GM19328 (cell line): ENCODE measurements around the gene PSMD1.

Experiments
- ATAC-seq: cut with Tn5 transposase; IDR thresholded peaks from one replicate; pipeline ENCODE4 v1.9.1; 2021; ENCODE audit warnings: mild to moderate bottlenecking, moderate library complexity; ENCODE audit not compliant: unreplicated experiment

PSMD1 gene

DNA sequence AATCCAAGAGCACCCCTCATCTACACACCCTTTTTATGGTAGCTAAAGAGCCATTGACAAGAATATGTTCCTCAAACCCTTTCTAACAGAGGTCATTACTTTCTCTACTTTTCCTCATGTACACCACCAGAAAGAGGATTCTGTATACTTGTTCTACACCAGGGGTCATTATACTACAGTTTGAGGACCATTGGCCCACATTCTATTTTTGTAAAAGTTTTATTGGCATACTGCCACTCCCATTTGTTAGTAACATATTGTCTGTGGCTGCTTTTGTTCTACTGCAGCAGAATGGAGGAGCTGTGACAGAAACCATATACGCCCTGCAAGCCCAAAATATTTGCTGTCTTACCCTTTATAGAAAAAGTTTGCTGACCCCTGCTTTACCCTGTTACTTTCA lies 53.9 kb downstream of the PSMD1 start:
- ATAC-seq: no peak

DNA sequence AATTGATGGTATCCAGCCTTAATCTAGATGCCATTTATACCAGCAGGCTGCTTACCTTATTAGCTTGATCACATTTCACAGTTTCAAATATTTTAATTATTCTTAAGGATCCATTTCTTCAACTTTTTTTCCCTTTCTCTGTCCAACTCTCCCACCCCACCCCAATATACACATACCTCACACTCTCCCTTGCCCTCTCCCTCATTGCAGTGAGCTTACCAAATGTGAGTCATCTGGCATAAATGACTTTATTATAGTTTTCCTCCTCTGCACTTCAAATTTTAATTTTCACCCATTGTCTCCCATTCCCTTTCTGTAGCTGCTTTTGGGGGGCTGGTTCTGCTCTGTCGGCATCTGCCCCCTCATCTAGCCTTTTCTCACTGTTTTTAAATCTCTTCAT lies 55.3 kb downstream of the PSMD1 start:
- no peak for ATAC-seq

DNA sequence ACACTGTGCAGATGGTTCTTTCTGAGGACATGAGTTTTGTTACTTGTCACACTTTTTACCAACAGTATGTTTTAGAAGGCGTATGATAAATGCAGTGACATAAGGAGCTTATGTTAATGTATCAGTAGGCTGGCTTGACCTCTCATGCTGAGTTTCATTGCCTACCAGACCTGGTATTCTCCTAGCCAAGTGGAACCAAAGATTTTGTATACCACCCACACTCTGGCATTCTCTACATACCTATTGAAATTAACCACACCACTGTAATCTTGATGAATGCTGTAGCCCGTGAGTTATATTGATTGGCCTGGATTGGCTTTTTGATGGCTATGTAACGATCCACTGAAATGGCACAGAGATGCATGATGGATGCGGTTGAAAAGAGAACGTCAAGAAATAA lies 56.8 kb downstream of the PSMD1 start:
- ATAC-seq: no peak

DNA sequence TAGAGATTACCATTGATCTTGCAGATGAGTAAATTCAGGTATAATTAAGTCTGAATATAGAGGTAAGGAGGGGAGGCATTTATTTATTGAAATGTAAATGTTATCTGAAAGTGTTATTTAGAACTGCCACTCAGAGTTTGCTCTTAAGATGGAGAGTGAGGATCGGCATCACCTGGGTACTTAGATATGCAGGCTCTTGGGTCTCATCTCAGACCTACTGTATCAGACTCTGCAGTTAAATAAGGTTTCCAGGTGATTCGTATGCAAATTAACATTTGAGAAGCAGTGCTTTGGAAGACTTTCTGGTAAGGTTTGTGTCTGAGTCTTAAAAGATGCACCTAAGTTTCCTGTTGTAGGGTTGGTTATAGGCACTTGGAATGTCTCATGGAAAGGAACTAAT lies 59.0 kb downstream of the PSMD1 start:
- no peak for ATAC-seq

DNA sequence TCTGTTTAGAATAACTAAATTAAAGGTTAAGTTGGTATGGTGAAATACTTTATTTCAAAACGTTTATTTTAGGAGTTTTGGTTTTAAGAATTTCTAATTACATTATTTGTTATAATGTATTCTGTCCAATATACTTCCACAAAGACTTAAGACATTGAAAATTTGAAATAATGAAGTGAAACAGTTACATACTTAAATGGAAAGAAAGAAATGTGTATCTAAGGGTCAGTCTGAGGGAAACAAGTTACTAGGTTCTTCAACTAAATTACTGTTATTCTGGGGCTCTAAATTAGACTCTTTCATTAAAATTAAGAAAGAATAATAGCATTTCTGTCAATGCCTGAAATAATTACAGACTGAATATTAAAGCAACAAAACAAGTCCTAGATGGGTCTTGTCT lies 60.5 kb downstream of the PSMD1 start:
- ATAC-seq: no peak

DNA sequence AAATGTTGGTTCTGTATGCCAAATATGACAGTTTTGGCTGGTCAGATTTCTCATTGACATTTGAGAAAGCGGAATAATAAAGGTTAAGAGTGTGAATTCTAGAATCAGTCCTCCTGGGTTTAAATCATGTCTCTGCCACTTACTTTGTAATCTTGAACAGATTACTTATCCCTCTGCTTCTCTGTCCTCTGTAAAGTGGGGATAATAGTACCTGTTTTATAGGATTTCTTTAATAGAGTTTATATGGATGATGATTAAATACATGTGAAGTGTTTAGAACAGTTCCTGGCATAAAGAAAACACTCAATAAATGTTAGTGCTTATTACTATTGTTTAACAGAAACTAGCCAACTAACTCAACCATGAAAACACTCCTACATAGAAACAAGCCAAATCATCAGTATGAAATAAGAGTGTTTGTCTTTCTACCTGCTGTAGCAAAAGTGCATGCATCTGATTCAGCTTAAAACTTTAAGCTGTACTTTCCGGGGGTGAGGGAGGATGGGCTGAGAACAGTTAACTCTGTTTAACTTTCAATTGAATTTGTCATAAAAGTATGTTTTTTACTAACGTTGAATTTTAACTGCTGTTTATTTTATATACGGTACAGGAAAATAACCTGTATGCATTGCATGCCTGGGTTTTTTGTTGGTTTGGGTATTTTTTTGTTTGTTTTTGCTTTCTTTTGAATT lies 61.4 kb downstream of the PSMD1 start:
- ATAC-seq: no peak

DNA sequence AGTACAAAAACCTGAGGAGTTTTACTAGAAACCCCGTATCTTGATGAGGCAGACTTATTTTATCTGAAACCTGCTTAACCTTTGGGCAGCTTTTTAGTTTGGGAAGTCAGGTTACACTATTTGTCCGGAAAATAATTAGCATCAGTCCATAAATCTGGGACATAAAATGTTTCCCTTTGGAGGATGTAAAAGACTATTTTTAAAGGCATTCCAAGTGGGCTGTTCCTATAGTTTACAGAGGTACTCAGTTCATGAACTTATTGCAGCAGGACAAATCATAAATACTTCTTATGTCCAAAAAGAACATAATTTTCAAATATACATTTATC lies 61.9 kb downstream of the PSMD1 start:
- no peak for ATAC-seq

DNA sequence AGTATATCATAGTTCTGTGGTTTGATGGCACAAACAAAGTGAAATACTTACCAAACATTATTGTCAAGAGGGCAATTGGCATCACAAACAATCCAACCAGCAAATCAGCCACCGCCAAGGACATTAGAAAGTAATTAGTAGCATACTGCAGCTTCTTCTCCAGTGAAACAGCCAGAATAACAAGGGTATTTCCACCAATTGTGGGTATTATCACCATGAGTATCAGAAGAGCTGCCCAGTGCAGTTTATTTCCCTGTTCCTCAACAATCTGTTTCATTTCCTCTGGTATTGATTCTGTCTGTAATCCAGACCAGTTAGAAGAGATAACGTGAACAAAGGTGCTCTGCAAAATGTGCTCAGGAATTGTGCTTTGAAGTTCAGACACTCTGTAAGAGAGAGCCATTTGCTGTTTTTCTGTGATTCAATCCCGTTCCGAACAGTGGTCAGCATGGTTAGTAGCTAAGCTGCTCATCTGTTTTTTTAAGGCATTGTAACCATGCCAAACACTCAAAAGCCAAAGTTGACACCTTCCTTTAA lies 66.8 kb downstream of the PSMD1 start:
- no peak for ATAC-seq

DNA sequence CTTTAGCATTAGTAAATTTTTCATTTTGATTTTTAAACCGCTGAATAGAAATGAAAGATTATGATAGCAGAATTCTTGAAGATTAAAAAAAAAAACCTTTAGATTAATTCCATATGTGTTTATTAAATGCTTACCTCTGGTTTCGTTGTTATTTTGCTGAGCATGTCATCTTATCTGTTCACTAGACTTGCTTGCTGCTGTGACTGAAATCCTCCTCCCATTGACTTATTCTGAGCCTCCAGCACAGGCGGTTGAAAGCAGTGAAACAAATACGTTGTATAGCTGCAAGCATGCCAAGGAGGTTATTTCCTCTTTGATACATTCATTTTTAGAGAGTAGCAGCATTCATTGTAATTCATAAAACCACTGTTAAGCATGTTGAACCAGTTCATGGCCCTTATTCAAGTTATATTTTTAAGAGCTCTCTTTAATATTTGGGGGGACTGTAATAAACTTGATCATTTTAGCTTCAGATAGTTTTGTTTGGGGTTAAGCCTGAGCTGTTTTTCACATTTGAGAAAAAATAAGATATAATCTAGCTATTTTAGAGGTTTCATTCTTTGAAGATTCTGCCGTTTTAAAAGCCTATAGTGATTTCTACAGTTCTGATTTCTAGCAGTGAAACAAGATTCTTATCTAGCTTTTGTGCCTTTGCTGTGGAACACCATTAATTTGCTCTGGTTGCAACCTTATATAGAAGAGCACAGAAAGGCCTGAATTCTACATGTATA lies 68.3 kb downstream of the PSMD1 start, which contains the start of gene HTR2B:
Gene HTR2B (minus strand): TSS at position 205 of the 731 bp plus-strand sequence. CDS start 1,278 bp downstream, outside the sequence.
- ATAC-seq: no peak

DNA sequence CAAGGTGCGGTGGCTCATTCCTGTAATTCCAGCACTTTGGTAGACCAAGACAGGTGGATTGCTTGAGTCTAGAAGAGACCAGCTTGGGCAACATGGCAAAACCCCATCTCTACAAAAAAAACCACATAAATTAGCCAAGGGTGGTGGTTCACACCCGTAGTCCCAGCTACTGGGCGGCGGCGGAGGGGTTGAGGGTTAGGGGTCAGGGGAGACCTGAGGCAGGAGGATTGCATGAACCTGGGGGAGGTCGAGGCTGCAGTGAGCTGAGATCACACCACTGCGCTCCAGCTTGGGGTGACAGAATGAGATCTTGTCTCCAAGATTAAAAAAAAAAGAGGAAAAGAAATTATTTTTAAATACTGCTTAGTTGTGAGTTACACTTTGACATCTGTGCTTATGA lies 69.5 kb downstream of the PSMD1 start:
- no peak for ATAC-seq

DNA sequence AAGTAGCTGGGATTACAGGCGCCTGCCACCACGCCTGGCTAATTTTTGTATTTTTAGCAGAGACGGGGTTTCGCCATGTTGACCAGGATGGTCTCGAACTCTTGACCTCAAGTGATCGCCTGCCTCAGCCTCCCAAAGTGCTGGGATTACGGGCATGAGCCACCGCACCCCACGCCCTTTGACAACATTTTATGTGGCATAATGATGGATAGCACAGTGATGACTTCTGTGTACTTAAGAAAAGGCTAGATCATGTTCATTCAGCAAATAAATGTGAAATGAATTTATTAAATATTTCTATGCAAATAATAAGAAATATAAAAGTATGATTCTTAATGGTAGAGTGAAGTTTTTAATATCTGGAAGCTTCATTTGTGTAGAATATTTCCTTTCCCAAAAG lies 70.8 kb downstream of the PSMD1 start:
- no peak for ATAC-seq

DNA sequence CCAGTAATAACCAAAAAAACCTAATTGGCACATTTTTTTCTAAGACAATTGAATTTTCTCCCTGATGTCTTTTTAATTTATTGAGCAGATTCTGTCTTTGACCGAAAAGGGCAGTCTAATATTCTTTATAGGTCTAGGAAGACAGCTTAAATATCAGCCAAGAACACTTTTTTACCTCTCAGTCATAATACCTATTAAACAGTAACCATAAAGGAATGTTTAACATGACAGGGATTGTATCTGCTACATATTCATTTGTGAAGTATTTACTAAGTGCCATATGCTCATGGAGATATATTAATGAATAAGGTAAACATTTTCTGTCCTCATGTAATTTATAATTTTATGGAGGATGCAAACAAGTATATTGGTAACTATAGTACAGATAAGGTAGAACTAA lies 71.3 kb downstream of the PSMD1 start:
- ATAC-seq: no peak

DNA sequence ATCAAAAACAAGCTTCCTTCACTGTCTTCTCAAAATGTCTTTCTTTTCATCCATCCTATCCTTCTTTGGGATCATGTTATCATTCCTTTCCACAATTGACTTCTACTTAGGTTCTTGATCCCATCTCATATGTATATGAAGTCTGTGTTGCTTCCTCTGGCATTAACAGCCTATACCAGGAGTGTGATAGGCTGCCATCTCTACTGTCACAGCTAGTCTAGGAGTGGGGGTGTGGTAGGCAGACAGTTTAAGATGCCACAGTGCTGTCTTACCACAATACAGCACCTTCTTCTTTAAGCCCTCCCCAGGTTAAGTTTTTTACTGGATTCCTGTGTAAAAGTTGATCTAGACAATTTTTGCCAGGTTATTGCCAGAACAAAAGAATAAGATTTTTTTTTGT lies 71.9 kb downstream of the PSMD1 start:
- ATAC-seq: no peak

DNA sequence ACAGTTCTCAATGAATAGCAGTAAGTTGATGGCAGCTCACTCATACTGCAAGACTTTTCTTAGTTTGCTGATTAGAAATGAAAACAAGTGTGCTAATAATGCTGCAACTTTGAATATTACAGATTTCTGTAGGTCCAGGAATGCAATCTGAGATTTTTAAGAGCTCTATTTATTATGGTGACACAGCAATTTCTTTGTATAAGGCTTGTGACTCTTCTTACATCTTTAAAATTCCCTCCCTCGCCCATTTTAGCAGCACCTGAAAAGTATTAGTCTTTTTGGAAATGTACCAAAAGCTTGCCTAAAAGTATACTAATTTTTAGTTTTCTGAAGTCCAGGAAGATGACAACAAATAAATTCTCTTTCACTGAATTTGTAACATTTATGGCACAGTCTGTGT lies 72.5 kb downstream of the PSMD1 start:
- ATAC-seq: no peak

DNA sequence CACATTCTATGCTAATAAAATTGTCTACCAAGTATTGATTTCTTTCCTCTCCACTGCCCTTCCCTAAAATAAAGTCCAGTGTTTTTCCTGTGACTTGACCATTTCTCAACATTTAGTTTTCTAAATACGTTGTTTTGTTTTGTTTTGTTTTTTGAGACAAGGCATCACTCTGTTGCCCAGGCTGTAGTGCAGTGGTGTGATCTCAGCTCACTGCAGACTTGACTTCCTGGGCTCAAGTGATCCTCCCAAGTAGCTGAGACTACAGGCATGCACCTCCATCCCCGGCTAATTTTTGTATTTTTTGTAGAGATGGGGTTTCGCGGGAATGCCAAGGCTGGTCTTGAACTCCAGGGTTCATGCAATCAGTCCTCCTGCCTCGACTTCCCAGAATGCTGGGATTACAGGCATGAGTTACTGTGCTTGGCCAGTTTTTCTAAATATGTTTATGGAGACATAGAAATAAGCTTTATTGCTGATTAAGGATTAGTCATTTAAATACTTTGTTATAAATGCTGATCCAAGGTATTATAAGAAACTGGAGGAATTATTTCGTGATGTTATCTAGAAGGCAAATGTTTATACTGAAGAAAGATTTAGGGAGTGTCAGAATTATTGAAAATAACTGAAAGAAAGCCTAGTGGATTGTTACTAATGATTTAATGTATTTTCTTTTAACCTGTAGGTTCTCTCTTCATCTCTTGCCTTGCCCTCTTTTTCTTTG lies 73.8 kb downstream of the PSMD1 start:
- no peak for ATAC-seq

DNA sequence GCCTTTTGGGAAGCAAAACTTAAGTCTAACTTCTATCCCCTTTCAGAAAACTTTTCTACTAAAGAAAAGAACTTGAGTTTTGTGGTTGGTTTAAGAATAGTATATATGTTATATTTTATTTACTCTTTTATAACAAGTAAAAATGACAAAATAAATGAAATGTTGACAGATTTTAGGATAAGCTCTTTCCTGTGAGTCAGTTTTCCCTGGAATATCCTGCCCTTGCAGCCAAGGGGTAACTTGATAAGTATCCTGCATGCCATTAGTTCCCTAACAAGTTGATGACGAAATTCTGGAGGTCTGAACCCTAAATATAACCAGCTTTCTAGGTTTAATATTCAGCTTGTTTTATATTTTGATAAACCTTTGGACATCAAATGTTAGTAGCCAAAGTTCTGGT lies 75.5 kb downstream of the PSMD1 start:
- no peak for ATAC-seq

DNA sequence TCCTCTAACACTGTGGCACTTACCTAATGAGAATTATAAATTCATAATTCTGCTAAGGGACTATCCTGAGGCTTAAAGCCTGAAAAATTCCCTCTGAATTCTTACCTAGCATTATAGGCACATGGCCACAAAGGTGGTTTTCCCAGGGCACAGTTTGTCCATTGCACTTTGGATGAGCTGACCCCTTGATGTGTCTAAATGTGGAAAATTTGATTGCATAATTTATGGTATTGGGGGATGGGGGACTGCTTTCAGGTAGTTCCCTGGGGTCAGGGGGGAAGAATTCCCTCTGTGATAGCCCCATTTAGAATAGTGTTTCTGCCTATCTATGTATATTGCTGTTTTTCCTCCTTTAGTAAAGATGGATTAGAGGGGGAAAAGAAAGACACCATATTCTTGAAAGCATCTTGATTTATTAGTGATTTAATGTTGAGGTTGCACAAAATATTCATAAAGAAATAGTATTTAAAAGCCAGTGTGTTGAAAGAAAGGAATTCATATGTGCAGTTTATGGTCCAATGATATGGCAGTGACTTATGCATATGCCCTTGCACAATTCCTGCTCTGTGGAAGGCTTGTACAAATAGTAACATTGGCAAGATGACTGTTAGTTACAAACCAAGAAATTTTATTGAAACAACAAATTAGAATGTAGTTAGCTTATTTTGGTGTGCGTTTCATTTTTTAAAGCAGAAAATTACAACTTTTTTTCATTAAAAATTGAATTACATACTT lies 76.9 kb downstream of the PSMD1 start:
- ATAC-seq: no peak

DNA sequence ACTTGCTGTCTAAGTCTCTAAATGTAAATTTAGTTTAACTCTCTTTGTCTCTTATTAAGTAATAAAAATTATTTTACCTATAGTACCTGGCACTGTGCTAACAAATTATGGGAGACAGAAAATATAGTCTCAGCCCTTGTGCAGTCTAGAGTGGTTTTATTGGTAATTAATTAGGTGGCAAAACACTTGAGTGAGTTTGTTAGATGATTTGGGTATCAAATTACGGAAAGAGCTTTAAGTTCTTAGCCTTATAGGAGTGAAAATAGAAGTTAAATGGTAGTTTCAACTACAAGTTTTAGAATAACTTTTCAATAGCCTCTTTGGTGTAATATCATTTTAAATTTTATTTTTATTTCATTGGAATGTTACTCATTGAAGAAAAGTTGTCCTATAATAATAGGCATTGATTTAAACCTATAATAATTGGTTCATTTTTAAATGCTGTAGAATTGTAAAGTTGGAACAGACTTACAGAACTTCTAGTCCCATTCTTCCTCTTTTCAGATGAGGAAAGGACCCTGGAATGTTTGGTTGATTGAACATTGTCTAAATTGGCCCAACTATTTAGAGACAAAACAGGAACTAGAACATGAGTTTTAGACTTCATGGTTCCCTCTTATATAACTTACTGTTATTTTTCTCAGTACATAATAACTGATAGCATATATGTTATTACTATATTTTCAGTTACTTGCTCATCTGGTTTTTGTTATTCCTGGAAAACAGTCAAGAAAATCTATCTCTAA lies 78.4 kb downstream of the PSMD1 start:
- no peak for ATAC-seq

DNA sequence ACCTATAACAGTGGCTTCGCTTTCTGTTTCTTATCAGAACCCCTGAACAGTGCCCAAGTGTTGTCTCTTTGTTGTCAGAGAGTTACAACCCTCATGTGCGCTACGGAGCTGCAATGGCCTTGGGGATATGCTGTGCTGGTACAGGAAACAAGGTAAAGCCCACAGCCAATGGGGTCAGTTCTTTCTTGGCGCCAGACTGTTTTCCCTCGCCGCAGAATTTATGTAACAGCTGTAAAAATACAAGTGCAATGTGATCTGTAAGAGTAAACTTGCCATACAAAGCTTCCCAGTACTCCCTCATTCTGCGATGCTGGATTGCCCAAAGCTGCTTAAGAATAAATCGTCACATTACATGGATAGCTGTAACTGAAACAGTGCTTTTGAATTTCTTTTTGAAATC lies 82.0 kb downstream of the PSMD1 start:
- ATAC-seq: no peak

DNA sequence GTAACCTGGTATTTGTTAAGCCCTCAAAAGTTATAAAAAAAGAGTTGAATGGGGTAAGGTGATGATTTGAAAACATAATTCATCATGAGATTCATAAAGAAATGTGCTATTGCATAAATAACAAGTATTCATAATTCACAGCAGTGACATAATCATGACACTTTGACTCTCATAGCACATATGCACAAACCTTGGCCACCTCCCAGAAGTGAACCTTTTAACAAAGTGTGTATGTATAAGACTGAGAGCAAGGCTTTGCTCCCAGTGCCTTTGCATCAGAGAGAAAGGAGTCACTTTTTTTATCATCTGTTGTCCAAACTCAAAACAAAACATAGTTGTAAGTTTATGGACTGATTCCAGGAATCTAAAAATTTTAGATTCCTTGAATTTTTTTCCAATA lies 83.1 kb downstream of the PSMD1 start:
- ATAC-seq: no peak
